Activated T-helper 1 cell treated with anti-CD3 and anti-CD28 coated beads, Interleukin-2, amount 50 U/mL, for 16 hours (primary cell): ENCODE measurements around the gene HOMER2.

Experiments used
- DNase-seq, 2 donors: peaks; one replicate each; pipeline ENCODE4 v3.0.0-alpha.2; 2020; ENCODE audit warnings: low read depth in 1 of 2, low spot score in 1 of 2

Gene HOMER2

GRCh38 chr15:82933576-82933975 lies 18.9 kb downstream of the HOMER2 start:
- DNase-seq: no peak

DNA sequence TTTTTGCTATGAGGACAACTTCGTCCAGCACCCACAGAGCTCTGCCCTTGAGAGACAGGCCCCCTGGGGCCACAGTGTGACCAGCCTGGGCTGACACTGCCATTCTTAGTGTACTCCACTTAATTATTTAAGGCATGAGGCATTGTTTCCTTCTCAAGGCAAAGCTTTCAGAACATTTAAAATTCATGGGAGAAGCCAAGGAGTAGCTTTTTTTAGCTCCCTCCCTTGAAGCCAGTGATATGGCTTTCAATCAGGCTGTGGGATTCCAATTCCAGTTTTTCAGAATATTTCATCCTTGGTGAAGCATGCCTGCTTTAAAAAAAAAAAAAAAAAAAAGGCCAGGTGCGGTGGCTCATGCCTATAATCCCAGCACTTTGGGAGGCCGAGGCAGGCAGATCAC lies 21.3 kb downstream of the HOMER2 start:
- DNase-seq: no peak

DNA sequence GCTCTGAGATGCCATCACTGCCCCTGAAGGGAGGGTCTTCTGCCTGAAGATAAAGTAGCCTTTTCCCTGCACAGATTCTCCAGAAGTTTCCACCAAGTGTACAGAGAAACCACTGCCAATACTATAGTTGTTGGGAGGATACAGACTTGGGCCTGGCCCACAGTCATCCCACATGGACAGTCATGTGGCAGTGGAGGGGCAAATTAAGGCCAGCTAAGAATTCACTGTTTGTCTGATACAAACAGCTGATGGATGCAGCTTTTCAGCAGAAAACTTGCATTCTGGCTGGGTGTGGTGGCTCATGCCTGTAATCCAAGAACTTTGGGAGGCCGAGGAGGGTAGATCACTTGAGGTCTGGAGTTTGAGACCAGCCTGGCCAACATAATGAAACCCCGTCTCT lies 22.1 kb downstream of the HOMER2 start:
- no peak for DNase-seq

DNA sequence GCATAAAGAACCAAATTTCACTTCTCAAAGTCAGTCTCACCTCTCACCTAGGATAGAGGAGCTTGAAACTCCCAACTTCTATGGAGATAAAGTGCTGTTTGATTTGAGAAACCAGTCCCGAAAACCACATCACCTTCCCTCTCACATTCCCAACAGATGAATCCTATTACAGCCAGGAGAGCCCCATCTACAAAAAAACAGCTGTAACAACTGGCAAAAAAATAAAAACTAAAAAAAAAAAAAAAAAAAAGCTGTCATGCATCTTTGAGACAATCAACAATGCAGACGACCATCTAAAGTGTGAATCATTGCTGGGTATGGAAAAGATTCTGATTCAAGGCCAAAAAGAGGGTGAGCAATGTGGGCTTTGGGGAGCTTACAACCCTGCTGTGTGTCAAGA lies 23.8 kb downstream of the HOMER2 start:
- DNase-seq: no peak

- no peak for DNase-seq
These were observed 28.8 kb downstream of the HOMER2 start for GRCh38 chr15:82923744-82924143.

- DNase-seq: no peak
These were observed 29.8 kb downstream of the HOMER2 start for GRCh38 chr15:82922737-82923136.

GRCh38 chr15:82921939-82922338 lies 30.6 kb downstream of the HOMER2 start:
- DNase-seq: no peak

GRCh38 chr15:82921242-82921641 lies 31.3 kb downstream of the HOMER2 start:
- no peak for DNase-seq

GRCh38 chr15:82919231-82919886 lies 33.2 kb downstream of the HOMER2 start:
- no peak for DNase-seq

- no peak for DNase-seq
These were observed 33.8 kb downstream of the HOMER2 start for GRCh38 chr15:82918607-82919230.

- no peak for DNase-seq
These were observed 34.4 kb downstream of the HOMER2 start for GRCh38 chr15:82918162-82918561.

DNA sequence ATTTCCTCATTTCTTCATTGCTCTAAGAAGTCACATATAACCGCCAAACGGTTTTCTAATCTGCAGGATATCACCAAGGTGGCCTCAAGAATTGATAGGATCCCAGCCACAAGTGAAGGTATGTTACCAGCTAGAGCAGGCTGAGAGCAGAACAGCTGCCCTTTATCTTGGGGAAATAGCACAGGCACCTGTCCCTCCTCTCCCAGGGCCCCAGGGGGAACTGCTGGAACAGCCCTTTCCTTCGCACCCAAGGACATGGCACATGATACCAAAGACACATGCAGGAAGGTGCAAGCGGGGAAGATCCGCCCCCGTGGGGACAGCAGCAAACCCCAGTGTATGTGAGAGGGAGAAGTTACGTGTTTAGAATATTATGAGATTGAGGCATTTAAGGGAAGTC lies 35.3 kb downstream of the HOMER2 start:
- no peak for DNase-seq

GRCh38 chr15:82916161-82916952 lies 36.2 kb downstream of the HOMER2 start:
- DNase-seq: no peak

- no peak for DNase-seq
These were observed 38.1 kb downstream of the HOMER2 start for GRCh38 chr15:82914396-82914795.

DNA sequence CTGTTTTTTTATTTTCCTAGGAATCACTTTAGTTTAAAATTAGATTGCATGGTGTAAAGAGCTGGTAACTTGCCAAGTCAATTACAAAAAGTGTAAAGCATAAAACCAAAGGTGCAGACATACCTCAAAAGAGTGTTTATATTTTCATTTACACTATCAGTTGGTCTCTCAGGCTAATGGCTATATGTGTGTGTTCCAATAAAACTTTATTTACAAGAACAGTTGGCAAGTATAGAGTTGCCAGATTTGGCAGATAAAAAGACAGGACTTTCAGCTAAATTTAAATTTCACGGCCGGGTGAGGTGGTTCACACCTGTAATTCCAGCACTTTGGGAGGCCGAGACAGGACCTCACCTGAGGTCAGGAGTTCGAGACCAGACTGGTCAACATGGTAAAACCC lies 41.1 kb downstream of the HOMER2 start:
- DNase-seq: no peak

DNA sequence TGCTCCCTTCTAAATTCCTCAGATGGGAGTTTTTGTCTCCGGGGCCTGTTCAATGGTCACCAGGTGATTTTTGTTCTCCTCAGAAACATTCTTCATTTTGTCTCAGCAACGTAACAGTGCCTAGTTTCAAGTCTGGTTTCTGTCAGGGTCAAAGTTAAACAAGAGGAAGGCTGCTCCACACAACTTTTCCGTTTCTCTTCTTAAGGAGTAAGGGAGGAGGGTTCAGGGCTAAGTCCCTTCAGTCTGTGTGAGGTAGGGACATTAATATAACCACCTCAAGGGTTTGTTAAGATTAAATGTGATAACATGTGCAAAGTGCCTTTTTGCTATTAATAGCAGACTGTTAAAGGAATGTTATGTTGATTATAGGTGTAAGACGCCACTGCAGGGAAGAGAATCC lies 41.8 kb downstream of the HOMER2 start:
- DNase-seq: no peak

DNA sequence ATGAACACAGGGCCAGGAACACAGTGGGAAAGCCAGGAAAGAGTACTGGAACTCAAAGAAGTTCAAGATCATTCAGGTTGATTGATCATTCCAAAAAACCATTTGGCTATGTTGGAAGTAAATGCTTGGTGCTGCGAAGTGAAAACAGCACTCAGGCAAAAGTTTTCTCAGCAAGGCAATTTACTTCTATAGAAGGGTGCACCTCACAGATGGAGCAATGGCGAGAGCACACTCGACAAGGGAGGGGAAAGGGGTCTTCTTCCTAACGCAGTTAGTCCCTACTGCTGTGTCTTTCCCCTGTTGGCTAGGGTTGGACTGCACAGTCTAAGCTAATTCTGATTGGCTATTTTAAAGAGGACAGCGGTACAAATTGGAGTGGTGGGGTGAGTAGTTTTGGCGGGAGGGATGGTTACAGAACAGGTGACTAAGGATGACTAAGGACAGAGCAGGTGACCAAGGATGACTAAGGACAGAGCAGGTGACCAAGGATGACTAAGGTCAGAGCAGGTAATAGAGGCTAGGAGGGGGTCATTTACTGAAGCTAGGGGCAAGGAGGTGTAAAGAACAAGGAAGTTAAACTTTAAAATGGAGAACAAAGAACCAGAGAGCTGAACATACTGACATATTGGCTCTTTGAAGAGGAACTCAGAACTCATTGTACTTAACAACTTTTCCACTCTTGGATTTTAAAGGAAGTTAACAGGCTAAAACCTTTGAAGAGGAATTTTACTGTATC lies 43.3 kb downstream of the HOMER2 start:
- DNase-seq: no peak

DNA sequence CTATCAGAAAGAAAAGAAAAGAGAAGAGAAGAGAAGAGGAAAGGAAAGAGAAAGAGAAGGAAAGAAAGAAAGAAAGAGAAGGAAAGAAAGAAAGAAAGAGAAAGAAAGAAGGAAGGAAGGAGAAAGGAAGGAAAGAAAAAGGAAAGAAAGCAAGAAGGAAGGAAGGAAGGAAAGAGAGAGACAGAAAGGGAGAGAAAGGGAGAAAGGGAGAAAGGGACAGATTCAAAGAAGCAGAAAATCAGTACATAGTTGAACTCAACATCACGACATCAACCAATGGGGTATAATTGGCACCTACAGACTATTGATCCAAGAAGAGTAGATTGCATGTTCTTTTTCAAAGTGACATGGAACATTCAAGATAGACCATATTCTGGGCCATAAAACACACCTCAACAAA lies 45.2 kb downstream of the HOMER2 start:
- no peak for DNase-seq

DNA sequence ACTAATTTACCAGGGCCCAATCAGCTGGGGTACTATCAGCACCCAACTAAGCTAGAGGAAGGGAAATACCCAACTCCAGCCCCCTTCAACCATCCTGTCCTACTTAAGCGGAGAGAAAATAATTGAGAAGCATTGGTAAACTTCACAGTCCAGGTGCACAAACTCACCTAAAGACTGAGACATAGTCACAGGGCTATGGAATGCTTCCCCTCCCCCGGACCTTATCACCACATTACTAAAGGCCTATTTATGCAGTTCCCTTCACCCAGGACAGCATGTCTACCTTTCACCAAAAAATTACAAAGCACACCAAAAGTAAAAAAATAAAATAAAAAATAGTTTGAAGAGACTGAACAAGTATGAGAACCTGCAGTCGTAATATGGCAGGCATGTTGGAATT lies 47.9 kb downstream of the HOMER2 start:
- DNase-seq: no peak

- DNase-seq: no peak
These were observed 49.0 kb downstream of the HOMER2 start for GRCh38 chr15:82903511-82903910.

DNA sequence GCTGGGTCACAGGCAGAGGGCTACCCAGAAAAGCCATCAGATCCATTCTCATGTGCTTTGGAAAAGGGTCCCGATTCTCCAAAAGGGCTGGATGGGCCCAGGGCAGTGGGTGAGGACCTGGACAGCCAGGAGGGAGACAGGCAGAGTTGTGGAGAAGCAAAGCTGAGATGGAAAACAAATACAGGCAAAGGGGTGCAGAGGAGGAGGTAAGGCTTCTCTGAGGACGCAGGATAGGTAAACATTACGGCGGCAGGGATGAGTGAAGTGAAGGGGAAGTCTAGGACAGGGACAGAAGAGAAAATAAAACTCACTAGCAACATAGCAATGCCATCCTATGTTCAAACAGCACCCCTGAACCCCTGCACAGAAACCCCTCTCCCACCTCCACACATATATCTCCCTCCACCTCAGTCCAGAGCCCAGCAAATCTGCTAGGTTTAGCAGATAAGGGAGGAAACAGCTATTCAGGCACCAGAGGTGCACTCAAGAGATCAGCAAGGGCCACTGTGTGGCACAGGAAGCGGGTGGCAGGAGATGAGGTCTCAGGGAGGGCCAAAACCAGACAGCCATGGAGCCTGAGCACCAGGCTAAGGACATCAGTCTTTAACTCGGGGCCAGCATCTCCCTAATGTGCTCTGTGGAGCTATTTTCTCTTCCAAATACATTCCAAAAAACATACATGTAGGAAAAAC lies 51.3 kb downstream of the HOMER2 start:
- no peak for DNase-seq
